Hair follicle dermal papilla cell (primary cell): ENCODE results near the gene MVP. TPM values are rescaled to one million over a fixed set of nuclear protein-coding genes. Genes with fewer than 3 reads are reported as not detected.

Experiments used
- small RNA-seq: library from RNA; depleted of rRNA; stranded (forward); fragments of <200 nt; gene quantifications from one replicate; pipeline ENCODE3, GENCODE V24; 2012
- total RNA-seq: library from RNA; depleted of rRNA; stranded (reverse); fragments of >200 nt; gene quantifications from 2 replicates; pipeline ENCODE4 v1.2.3, GENCODE V29; 2012

Gene MVP
- total RNA-seq, result 392 and 503 TPM in 2 replicates

DNA sequence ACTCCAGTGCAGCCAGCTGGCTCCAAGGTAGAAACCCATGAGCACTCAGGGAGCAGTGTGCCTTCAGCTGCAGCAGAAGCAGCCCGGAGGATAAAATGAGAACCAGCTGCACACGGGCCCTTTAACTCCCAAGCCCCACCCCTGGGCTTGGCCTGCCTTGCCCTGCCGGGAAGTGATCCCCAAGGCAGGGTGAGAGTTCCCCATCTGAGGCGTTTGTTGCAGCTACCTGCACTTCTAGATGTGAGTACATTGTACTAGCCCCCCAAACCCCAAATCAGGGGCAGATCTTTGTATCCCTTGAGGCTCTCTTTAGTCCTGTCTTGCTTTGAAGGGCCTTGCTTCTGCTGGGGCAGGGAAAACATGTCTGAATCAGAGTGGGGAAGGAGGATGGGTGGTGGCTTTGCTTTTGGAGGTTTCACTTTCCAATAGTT is at the start of gene MVP:
Gene MVP, plus strand, starts transcription at position 192 of the 431 bp plus-strand sequence. CDS start 10,088 bp downstream, outside the sequence.

DNA sequence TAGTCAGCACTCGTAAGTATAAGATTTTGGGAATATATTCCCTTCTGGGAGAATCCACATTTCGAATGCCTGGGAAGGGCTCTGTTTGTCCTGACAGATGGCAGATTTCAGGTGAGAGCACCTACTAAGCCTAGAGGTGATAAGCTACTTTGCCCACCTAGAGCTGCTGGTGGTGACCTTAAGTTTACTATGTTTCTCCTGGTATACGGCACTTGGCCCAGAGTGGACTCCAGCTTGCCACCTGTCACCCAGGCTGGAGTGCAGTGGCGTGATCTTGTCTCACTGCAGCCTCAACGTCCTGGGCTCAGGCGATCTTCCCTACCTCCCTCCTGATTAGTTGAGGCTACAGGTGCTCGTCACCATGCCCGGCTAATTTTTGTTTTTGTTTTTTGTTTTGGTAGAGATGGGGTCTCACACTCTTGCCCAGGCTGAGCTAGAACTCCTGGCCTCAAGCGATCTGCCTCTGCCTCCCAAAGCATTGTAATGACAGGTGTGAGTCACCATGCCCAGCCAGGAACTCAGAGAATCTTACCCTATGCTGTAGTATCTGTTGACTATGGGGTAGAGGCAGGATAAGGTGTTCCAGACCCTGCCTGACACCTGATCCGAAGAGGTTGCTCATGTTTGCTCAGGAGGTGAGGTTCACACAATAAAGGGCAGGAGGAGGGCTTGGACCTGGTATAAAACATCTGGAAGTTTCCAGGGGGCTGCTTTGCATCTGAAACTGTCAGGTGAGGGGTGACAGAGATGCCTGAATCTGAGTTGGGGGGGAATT is 42.5 kb upstream of the MVP start, which contains the start of gene ZG16:
Gene ZG16, plus strand, starts transcription at position 681 of the 775 bp plus-strand sequence. CDS start 1,011 bp downstream, outside the sequence.

DNA sequence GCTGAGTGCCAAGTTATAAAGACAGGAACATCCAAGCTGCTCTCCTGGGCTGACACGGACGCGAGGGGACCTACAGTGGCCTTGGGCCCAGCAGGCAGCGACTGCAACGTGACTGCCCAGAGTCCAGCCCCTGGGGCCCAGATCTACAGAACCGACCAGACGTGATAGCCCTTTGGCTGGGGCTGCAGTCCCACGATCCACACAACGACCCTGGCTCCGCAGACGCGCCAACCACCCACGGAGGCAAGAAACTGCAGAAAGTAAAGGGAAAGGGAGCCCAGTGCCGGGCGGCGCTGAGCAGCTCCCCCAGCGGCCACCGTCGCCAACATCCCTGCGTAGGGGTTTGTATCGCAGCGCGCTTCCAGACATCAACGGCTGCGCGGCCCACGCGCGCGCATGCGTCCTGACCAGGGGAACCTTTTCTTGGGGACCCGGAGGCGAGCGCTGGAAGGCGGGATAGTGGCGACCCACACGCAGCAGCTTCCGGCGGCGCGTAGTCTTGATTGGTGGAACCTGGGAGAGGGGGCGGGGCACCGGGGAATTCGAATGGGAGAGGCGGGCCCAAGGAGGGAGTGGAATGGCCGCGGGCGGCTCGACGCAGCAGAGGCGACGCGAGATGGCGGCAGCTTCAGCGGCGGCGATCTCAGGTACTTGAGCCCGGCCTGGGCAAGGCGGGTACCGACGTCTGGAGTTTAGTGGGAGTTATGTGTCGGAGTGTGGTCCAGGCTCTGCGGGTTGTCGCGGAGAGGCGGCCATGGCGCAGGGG is 29.9 kb upstream of the MVP start, which contains the start of gene KIF22:
Gene KIF22, plus strand, starts transcription at position 569 of the 766 bp plus-strand sequence. Its CDS starts 9 bp downstream, at position 578.

DNA sequence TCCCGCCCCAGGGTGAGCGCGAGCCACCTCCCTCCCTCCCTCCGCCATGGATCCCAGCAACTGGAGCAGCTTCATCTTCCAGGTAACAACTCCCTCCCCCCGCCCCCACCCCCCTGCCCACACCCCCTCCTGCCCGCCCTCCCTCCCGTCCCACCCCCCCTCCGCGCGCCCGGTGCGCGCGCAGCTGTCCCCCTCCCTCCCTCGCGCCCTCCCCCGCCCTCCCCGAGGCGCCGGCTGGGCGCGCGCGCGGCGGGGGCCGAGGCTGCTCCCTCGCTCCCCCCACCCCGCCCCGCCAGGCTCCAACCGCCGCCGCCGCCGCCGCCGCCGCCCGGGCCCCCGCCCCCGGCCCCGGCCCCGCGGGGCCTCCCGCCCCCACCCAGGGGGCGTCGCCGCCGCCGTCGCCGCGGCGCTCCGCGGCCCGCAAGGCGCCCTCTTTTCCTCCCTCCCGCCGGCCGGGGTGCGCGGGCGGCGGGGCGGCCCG is 14.1 kb upstream of the MVP start, which contains the start of gene MAZ:
Gene MAZ, plus strand, starts transcription at position 431 of the 481 bp plus-strand sequence. CDS start 173 bp downstream, outside the sequence.

DNA sequence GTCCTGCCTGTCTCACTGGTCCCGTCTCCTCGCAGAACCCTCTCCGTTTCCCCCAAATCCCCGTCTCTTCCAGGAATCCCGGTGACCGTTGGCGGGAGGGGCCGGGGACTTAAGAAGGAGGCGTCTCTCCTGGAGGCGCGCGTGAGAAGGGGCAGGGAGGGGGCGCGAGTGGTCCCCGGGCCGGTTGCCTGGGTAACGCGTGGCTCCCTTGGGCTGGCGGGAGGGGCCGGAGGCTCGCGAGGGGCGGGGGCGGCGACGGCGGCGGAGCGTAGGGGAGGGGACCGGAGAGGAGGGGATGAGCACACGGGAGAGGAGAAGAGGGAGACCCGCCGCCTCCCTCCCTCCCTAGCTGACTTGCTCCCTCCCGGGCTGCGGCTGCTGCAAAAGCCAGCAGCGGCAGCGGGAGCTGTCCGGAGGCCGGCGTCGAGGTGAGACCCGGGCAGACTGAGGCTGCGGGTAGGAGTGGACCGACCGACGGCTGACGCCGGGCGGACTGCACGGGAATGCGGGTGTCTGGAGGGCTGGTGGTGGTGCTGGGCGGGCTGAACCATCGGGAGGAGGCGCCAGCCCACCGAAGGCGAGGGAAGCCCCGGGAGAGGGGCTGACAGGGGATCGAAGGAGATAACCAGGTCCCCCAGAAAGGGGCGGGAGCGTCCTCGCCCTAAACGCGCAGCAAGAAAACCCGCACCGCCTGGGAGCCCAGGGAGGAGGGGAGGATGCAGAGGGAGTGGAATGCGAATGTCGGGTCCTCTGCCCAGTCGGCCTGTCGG is 8.2 kb upstream of the MVP start, which contains the start of gene PRRT2:
Gene PRRT2, plus strand, starts transcription at position 298 of the 770 bp plus-strand sequence. CDS start 862 bp downstream, outside the sequence.

DNA sequence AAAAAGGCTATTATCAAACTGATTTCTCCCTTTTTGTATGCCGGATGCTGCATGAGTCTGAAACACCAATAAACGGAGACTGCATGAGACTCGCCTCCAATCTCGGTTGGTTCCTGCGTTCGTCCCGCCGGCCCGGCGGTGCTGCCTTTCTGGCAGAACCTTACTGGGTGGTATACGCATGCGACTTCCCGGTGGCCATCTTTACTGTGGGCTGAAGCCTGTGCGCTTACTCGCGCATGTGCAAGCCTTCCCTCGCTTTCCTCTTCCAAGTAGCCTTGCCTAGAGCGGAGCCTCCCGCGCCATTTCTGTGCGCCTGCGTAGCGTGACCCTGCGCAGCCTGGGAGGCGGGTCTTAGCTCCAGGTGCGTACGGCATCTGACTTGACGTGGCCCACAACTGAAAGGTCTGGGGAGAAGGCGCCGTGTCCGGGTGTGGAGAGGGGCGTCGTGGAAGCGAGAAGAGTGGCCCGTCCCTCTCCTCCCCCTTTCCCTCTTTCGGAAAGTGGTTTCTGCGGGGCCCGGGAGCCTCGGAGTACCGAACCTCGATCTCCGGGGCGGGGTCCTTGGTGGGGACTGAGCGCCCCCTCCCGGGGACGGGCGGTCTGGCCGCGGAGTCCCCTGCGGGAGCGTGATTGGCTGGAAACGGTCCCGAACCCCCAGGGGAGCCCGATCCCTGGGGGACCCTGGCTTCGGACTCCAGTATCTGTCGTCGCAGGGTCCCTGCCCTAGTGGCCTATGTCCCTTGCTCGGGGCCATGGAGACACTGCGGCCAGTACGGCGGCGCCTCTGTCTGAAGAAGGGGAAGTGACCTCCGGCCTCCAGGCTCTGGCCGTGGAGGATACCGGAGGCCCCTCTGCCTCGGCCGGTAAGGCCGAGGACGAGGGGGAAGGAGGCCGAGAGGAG is 4.2 kb upstream of the MVP start, which contains the start of gene PAGR1:
Gene PAGR1, plus strand, starts transcription at position 360 of the 901 bp plus-strand sequence. Its CDS starts 374 bp downstream, at position 734.

DNA sequence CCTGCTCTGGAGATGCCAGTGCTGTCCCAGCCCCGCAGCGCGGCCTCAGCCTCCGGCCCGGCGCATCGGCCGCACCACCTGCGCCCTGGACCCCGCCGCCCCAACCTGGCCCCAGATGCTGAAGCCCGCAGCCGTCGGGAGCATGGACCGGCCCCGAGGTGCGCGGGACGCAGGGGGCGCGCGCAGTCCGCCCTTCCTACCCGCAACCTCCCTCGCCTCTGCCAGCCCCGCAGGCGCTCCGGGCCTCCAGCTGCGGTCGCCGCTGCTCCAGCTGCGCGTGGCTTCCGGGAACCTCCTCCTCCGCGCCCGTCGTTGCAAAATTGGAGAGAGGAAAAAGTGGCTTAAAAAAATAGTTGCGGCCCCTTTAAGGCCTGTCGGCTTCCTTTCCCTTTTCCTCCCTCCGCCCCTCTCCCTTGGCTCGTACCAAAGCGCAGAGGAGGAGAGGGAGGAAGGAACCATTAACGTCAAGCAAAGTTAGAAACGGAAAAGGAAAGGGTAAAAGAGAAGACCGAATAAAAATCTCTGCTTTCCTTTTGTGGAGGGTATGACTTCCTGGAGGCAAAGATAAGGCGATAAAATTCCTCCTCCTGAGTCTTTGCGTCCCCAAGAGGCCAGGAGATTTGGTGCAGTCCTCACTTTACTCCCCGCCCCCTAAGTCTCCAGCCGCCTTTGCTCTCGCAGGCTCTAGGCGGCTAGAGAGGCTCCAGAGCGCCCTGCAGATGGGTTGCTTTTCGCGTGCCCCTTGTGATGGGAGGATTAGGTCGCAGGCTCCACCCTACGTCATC is 42.8 kb downstream of the MVP start, which contains the start of gene CDIPT:
Gene CDIPT, minus strand, starts transcription at position 343 of the 785 bp plus-strand sequence. CDS start 369 bp downstream, outside the sequence.

Small RNAs within 50 kb of the gene (small RNA-seq; reads per million reads assigned to genes)
- gene AC009133.6, result not detected
- not detected for gene AC120114.4

Other genes starting within 250 kb of the MVP start
- not detected in 2 replicates for gene SPN, start 157.2 kb upstream of the MVP start, total RNA-seq
- 33.4 and 45.3 TPM in 2 replicates for gene QPRT, start 141.3 kb upstream of the MVP start, total RNA-seq
- gene C16orf54, start 74.5 kb upstream of the MVP start, total RNA-seq, result 1.3 and 1.6 TPM in 2 replicates
- gene ZG16, start 42.2 kb upstream of the MVP start, total RNA-seq, result not detected in 2 replicates
- gene KIF22, start 29.7 kb upstream of the MVP start, total RNA-seq, result 8.4 and 8.8 TPM in 2 replicates
- gene MAZ, start 13.9 kb upstream of the MVP start, total RNA-seq, result 145 and 209 TPM in 2 replicates
- 5.2 and 6.5 TPM in 2 replicates for gene PRRT2, start 8.3 kb upstream of the MVP start, total RNA-seq
- 21.1 TPM in 2 replicates for gene PAGR1, start 4.3 kb upstream of the MVP start, total RNA-seq
- gene CDIPT, start 42.8 kb downstream of the MVP start, total RNA-seq, result 108 and 112 TPM in 2 replicates
- 0.85 and 1.1 TPM in 2 replicates for gene SEZ6L2, start 79.1 kb downstream of the MVP start, total RNA-seq
- 1.5 and 2.1 TPM in 2 replicates for gene ASPHD1, start 80.0 kb downstream of the MVP start, total RNA-seq
- 11.9 and 13.3 TPM in 2 replicates for gene KCTD13, start 105.8 kb downstream of the MVP start, total RNA-seq
- 76.1 and 95.6 TPM in 2 replicates for gene TMEM219, start 141.6 kb downstream of the MVP start, total RNA-seq
- 61.0 and 61.7 TPM in 2 replicates for gene TAOK2, start 153.4 kb downstream of the MVP start, total RNA-seq
- gene HIRIP3, start 175.2 kb downstream of the MVP start, total RNA-seq, result 3.7 and 7.4 TPM in 2 replicates
- 22.2 and 42.6 TPM in 2 replicates for gene INO80E, start 175.8 kb downstream of the MVP start, total RNA-seq
- not detected in 2 replicates for gene DOC2A, start 190.6 kb downstream of the MVP start, total RNA-seq
- not detected in 2 replicates for gene C16orf92, start 202.7 kb downstream of the MVP start, total RNA-seq
- 0.12 TPM in 1 of 2 replicates, not detected in the other for gene TLCD3B, start 210.8 kb downstream of the MVP start, total RNA-seq
- 648 and 853 TPM in 2 replicates for gene ALDOA, start 245.3 kb downstream of the MVP start, total RNA-seq